Activated naive CD4-positive, alpha-beta T cell treated with anti-CD3 and anti-CD28 coated beads for 36 hours (primary cell): ENCODE measurements around the gene MYCBPAP. TPM values are rescaled to one million over a fixed set of nuclear protein-coding genes. Genes with fewer than 3 reads are reported as not detected.
A peak's percentile ranks its signal among the peaks of the same experiment; 100 is the strongest.

ENCODE experiments used
- CTCF ChIA-PET: fragments of 350-600 bp; sonication (Branson Sonifier 250); formaldehyde crosslinking; loops from one replicate; lab custom pipeline; 2021; ENCODE audit warnings: antibody characterized with exemption; lab: Charles Lee
- DNase-seq: peaks from one replicate; pipeline ENCODE4 v3.0.0-alpha.2; 2020
- H3K27ac Mint-ChIP-seq: one replicate; pipeline ENCODE4 v1.8.0; 2021; ENCODE audit warnings: mild to moderate bottlenecking, mixed read lengths
- H3K27me3 Mint-ChIP-seq: one replicate; pipeline ENCODE4 v1.8.0; 2021; ENCODE audit warnings: low read depth, mixed read lengths
- H3K36me3 Mint-ChIP-seq: one replicate; pipeline ENCODE4 v1.8.0; 2021; ENCODE audit warnings: low read depth, mixed read lengths
- H3K4me1 Mint-ChIP-seq: one replicate; pipeline ENCODE4 v1.8.0; 2021; ENCODE audit warnings: low read depth, mixed read lengths
- H3K4me3 Mint-ChIP-seq: one replicate; pipeline ENCODE4 v1.8.0; 2021; ENCODE audit warnings: mild to moderate bottlenecking, moderate library complexity, mixed read lengths
- H3K9me3 Mint-ChIP-seq: one replicate; pipeline ENCODE4 v1.8.0; 2021; ENCODE audit warnings: mixed read lengths
- intact Hi-C: fragments of 100-400 bp; cut with micrococcal nuclease; formaldehyde crosslinking; loops from one replicate; pipeline ENCODE4 v1.15.1; 2023
- total RNA-seq, 2 experiments: library from RNA; stranded (reverse); gene quantifications; one replicate each; pipeline ENCODE4 v1.2.3, GENCODE V29; 2021

Gene MYCBPAP
- total RNA-seq, 2 experiments from 2014 or later, result 5.5 to 5.8 TPM

- no peaks in the 10 kb centered on the region for H3K27me3 Mint-ChIP-seq
- intact Hi-C loops, result loop anchor here (1.0 to 5.0 kb wide), 7 partner anchors 19 to 360 kb away; partner anchors contain the start of gene SPATA20
- H3K4me1 Mint-ChIP-seq, result peaks cover 25% of the 10 kb centered on the region
- CTCF ChIA-PET, result interaction anchor here (0.6 to 1.8 kb wide), 12 partner anchors 20 to 397 kb away, joined by 3 to 13 read pairs (median 4); partner anchors contain the start of gene ACSF2
- H3K4me3 Mint-ChIP-seq, result no peak overlapping the region
- no peaks in the 10 kb centered on the region for H3K9me3 Mint-ChIP-seq
- no peak overlapping the region for H3K27ac Mint-ChIP-seq
- no peak for DNase-seq
- H3K36me3 Mint-ChIP-seq, result peaks cover 15% of the 10 kb centered on the region
Measured at GRCh38 chr17:50482110-50482509, 26.1 kb upstream of the MYCBPAP start.

DNA sequence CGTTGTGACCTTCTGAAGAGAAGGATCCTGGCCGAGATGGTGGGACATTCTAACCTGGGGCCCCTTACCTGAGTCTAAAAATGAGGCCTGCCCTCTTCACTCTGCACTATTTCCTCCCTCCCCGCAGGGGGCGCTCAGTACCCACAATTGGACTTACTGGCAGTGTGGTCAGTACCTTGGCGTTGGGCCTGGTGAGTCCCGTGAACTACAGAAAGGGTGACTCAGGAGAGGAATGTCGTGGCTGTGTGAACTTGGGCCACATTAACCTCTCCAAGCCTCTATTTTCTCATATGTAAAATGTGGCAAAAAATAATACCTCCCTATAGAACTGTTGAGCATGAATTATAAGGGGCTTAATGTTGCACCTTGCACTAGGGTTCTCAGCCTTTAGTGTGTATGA lies 25.7 kb upstream of the MYCBPAP start:
- Mint-ChIP-seq H3K27me3 (no peaks in the 10 kb centered on the region), H3K36me3 (peaks cover 17% of the 10 kb centered on the region), H3K4me3 (no peak overlapping the region), H3K27ac (peak overlapping the region; percentile 46), H3K4me1 (peaks cover 27% of the 10 kb centered on the region), H3K9me3 (no peaks in the 10 kb centered on the region)
- CTCF ChIA-PET, result interaction anchor here (0.6 to 2.4 kb wide), 14 partner anchors 14 to 396 kb away, joined by 3 to 13 read pairs (median 4); partner anchors contain the start of genes ACSF2, CHAD and COL1A1
- peak; percentile 86 for DNase-seq
- intact Hi-C loops, result loop anchor here (1.0 to 5.0 kb wide), 7 partner anchors 19 to 360 kb away; partner anchors contain the start of gene SPATA20

DNA sequence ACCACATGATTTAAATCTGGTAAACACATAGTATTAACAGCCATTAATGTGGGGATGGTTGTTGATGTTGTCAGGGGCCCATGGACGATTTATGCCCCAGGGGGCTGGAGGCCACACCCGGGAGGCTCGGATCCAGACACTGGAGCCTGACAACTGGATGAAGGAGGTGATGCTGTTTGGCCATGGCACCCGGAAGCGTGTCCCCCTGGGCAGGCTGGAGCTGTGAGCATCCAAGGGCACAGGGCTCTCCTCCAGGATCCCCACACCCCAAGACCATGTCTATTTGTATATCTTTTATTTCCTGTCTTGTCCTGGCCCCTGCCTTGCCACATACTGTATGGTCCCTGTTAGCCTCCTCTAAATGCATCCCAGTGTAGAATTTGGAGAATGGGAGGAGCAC lies 25.0 kb upstream of the MYCBPAP start:
- no peak for DNase-seq
- intact Hi-C loops, result loop anchor here (5.0 kb wide), 1 partner anchor 359 kb away; no protein-coding TSS in a partner anchor
- H3K4me3 Mint-ChIP-seq, result no peak overlapping the region
- H3K36me3 Mint-ChIP-seq, result peaks cover 17% of the 10 kb centered on the region
- no peaks in the 10 kb centered on the region for H3K27me3 Mint-ChIP-seq
- H3K27ac Mint-ChIP-seq, result peak overlapping the region; percentile 30
- H3K4me1 Mint-ChIP-seq, result peaks cover 27% of the 10 kb centered on the region
- no peaks in the 10 kb centered on the region for H3K9me3 Mint-ChIP-seq
- CTCF ChIA-PET, result interaction anchor here (0.6 to 2.4 kb wide), 19 partner anchors 9 to 395 kb away, joined by 3 to 13 read pairs (median 4); partner anchors contain the start of genes ACSF2 and COL1A1

GRCh38 chr17:50484386-50485155 lies 23.7 kb upstream of the MYCBPAP start:
- intact Hi-C loops, result loop anchor here (5.0 kb wide), 1 partner anchor 358 kb away; no protein-coding TSS in a partner anchor
- CTCF ChIA-PET, result interaction anchor here (0.6 to 2.4 kb wide), 13 partner anchors 9 to 357 kb away, joined by 3 to 11 read pairs (median 4); no protein-coding TSS in a partner anchor
- H3K36me3 Mint-ChIP-seq, result peaks cover 16% of the 10 kb centered on the region

DNA sequence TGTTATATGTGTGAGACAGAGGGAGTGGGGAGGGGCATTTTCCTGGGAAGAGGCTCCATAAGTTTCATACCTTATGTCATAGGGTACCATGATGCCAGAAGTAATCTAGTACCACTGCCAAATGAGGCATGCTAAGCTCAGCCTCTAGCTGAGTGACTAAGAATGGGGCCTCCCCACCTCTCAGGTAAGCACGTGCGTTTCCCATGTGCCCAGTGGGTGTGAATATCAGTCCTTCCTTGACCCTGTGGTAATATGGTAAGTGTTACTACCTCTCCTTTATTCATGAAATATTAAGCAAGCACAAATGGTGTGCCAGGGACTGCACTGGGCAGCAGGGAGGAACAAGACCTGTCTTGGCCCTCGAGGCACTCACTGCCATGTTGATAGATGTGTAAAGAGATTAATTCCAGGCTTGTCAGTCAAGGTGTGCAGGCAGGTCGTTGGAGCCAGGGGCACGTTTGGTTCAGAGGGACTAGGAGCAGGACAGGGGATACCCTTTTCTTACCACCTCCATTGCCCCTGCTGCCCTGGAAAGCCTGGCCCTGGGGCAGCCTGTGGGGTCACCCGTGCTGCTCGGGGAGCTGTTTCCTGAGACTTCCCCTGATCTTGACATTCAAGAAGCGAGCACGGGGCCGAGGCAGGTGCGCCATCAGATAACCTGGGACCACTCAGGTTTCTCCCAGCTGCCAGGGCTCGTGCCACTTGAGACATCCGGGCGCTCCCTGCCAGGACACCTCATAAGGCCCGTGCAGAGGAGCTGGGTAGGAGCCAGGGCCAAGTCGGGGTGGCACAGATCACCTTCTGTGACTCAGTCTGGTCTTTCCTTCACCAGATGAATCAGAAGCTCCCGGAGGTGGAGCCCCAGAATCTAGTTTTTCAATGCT lies 20.8 kb upstream of the MYCBPAP start:
- peak overlapping the region; percentile 61 for H3K27ac Mint-ChIP-seq
- H3K4me1 Mint-ChIP-seq, result peaks cover 8% of the 10 kb centered on the region
- DNase-seq, result peak; percentile 36
- H3K36me3 Mint-ChIP-seq, result peaks cover 14% of the 10 kb centered on the region
- H3K4me3 Mint-ChIP-seq, result no peak overlapping the region
- CTCF ChIA-PET, result interaction anchor here (1.0 to 1.3 kb wide), 2 partner anchors 13 to 136 kb away, joined by 3 to 5 read pairs; no protein-coding TSS in a partner anchor
- no peaks in the 10 kb centered on the region for H3K9me3 Mint-ChIP-seq
- no peaks in the 10 kb centered on the region for H3K27me3 Mint-ChIP-seq
- intact Hi-C loops, result loop anchor here (1.0 kb wide), 1 partner anchor 24 kb away; no protein-coding TSS in a partner anchor

More at GRCh38 chr17:50484386-50485155, 23.7 kb upstream of the MYCBPAP start:
- H3K9me3 Mint-ChIP-seq, result no peaks in the 10 kb centered on the region
- no peak for DNase-seq
- H3K27me3 Mint-ChIP-seq, result no peaks in the 10 kb centered on the region
- no peak overlapping the region for H3K4me3 Mint-ChIP-seq
- H3K27ac Mint-ChIP-seq, result no peak overlapping the region
- peaks cover 22% of the 10 kb centered on the region for H3K4me1 Mint-ChIP-seq

DNA sequence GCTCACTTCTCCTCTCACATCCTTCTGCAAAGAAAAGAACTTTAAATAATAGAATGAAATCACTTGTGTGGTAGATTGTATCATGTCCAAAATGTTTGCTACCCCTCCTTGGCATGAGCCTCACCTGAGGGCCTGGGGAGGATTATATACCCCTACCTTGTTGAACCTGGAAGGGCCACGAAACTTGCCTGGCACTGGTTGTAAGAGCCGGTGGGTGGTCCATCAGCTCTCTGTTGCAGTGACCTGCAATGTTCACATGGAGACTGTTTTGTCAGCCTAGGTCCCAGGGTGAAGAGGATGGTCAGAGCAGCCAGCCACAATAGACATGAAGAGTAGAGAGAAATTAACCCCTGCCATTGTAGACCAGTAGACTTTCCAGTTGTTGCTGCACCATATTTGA lies 19.4 kb upstream of the MYCBPAP start:
- Mint-ChIP-seq H3K27ac (no peak overlapping the region), H3K36me3 (peaks cover 6% of the 10 kb centered on the region), H3K4me1 (peaks cover 8% of the 10 kb centered on the region), H3K4me3 (no peak overlapping the region), H3K27me3 (no peaks in the 10 kb centered on the region), H3K9me3 (no peaks in the 10 kb centered on the region)
- CTCF ChIA-PET, result interaction anchor here (0.7 kb wide), 1 partner anchor 15 kb away, joined by 3 read pairs; no protein-coding TSS in a partner anchor
- no peak for DNase-seq
- intact Hi-C loops, result no loop called here

- Mint-ChIP-seq H3K27me3 (no peaks in the 10 kb centered on the region), H3K27ac (no peak overlapping the region), H3K9me3 (no peaks in the 10 kb centered on the region), H3K4me1 (peaks cover 8% of the 10 kb centered on the region), H3K36me3 (peaks cover 2% of the 10 kb centered on the region), H3K4me3 (no peak overlapping the region)
- CTCF ChIA-PET, result no interaction called here
- DNase-seq, result no peak
- intact Hi-C loops, result no loop called here
Measured at GRCh38 chr17:50491505-50491904, 16.7 kb upstream of the MYCBPAP start.

- Mint-ChIP-seq H3K4me3 (no peak overlapping the region), H3K36me3 (peaks cover 2% of the 10 kb centered on the region), H3K27me3 (no peaks in the 10 kb centered on the region), H3K9me3 (no peaks in the 10 kb centered on the region), H3K4me1 (peaks cover 8% of the 10 kb centered on the region), H3K27ac (no peak overlapping the region)
- no peak for DNase-seq
- intact Hi-C loops, result no loop called here
- CTCF ChIA-PET, result interaction anchor here (0.5 to 1.8 kb wide), 2 partner anchors 9 kb away, joined by 3 to 5 read pairs; no protein-coding TSS in a partner anchor
Measured at GRCh38 chr17:50492214-50492613, 16.0 kb upstream of the MYCBPAP start.

DNA sequence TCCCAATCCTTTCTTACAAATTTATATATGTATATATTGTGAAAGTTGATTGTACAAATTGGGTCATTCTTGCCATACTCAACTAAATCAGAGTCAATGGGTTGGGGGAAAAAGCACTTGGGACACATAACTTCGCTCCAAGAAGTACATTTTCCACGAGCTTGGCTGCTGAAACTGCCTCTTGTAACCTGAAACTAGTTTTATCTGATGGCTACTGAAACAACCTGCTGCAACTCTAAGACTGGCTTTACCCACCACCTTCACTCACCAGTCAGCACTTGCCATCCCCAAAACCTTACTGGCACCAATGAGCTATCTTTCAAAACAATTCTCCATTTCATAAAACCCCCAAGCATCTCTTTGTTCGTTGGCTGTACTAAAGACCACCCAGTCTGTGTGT lies 14.5 kb upstream of the MYCBPAP start:
- intact Hi-C loops, result no loop called here
- Mint-ChIP-seq H3K4me3 (no peak overlapping the region), H3K9me3 (no peaks in the 10 kb centered on the region), H3K27me3 (no peaks in the 10 kb centered on the region), H3K27ac (no peak overlapping the region), H3K4me1 (no peaks in the 10 kb centered on the region), H3K36me3 (no peaks in the 10 kb centered on the region)
- CTCF ChIA-PET, result interaction anchor here (0.6 to 1.4 kb wide), 3 partner anchors 10 to 142 kb away, joined by 3 to 4 read pairs (median 3); partner anchors contain the start of gene RSAD1
- DNase-seq, result no peak

- CTCF ChIA-PET, result interaction anchor here (0.6 kb wide), 1 partner anchor 78 kb away, joined by 5 read pairs; no protein-coding TSS in a partner anchor
- no peaks in the 10 kb centered on the region for H3K36me3 Mint-ChIP-seq
- intact Hi-C loops, result no loop called here
- H3K4me1 Mint-ChIP-seq, result no peaks in the 10 kb centered on the region
- no peaks in the 10 kb centered on the region for H3K27me3 Mint-ChIP-seq
- H3K9me3 Mint-ChIP-seq, result no peaks in the 10 kb centered on the region
- H3K27ac Mint-ChIP-seq, result no peak overlapping the region
- H3K4me3 Mint-ChIP-seq, result no peak overlapping the region
- no peak for DNase-seq
Measured at GRCh38 chr17:50495217-50495823, 12.9 kb upstream of the MYCBPAP start.

- no peaks in the 10 kb centered on the region for H3K27me3 Mint-ChIP-seq
- intact Hi-C loops, result no loop called here
Measured at GRCh38 chr17:50495918-50496317, 12.3 kb upstream of the MYCBPAP start.

More at GRCh38 chr17:50495918-50496317, 12.3 kb upstream of the MYCBPAP start:
- Mint-ChIP-seq H3K4me3 (no peak overlapping the region), H3K36me3 (no peaks in the 10 kb centered on the region), H3K9me3 (no peaks in the 10 kb centered on the region), H3K4me1 (no peaks in the 10 kb centered on the region), H3K27ac (no peak overlapping the region)
- CTCF ChIA-PET, result interaction anchor here (0.6 kb wide), 1 partner anchor 78 kb away, joined by 5 read pairs; no protein-coding TSS in a partner anchor
- no peak for DNase-seq
